HL-60 (cell line): ENCODE data around the gene SLC12A7.

Experiments used
- CTCF ChIP-seq: IDR thresholded peaks from one replicate; pipeline ENCODE4 v1.5.1; 2011; ENCODE audit warnings: low read length, control low read depth, inconsistent platforms; ENCODE audit not compliant: insufficient read depth
- GABPA ChIP-seq: IDR thresholded peaks from 2 replicates; pipeline ENCODE4 v1.6.1; 2012; ENCODE audit warnings: low read depth
- POLR2AphosphoS5 ChIP-seq: IDR thresholded peaks from 2 replicates; pipeline ENCODE4 v1.6.1; 2012; ENCODE audit warnings: low read depth
- REST ChIP-seq: IDR thresholded peaks from 2 replicates; pipeline ENCODE4 v1.6.1; 2012; ENCODE audit warnings: low read depth; ENCODE audit not compliant: insufficient replicate concordance

DNA sequence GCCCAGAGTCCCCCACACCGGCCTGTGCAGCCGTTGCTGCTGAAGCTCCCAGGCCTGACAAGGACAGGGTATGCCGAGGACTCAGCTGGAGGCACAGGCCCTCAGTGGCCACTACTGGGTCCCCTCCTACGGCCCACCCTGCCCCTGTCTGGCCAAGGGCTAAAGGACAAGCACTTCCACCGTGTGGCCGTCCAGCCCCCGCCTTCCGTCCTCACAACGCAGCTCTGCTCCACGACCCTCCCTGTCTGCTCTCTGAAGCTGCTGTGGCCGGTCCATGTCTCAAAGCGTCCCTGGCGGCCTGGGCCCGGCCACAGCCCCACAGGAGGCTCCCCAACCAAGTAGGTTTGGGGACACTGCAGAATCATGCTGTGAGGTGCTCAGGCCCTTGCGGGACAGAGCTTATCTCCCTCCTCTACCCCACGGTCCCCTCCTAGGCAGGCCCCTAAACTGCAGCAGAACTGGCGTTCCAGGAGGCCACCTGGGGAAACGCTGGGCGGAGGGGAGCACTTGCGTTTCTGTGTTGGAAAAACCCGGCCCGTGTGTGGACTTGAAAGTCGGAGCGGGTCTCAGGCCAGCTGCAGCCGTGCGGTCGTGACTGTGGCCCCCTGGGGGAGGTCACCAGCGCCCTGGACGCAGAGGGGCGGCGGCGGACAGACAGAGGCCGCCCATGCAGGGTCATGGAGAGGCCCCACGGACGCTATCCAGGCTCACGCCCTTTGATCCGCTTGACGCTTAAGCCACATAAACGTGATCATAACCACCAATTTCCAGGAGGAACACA lies 57.7 kb downstream of the SLC12A7 start:
- TF ChIP-seq CTCF (no peak), REST (no peak), POLR2AphosphoS5 (no peak), GABPA (no peak)
